Measurements from ENCODE around the gene COG2. TPM values are rescaled to one million over a fixed set of nuclear protein-coding genes. Genes with fewer than 3 reads are reported as not detected.
"Not testable (repeated sequence)": the region's sequence is repeated elsewhere in the genome, so short reads cannot be mapped to it uniquely, and the experiment has no call there.

Gene COG2
- 10 to 100 TPM; 48.0 to 50.2 TPM for total RNA-seq
- 10 to 100 TPM; 30.4 to 40.4 (median 30.8) TPM for polyA plus RNA-seq
- 48.2 to 118 (median 79.0) reads per million in 6 experiments for total RNA-seq

GRCh38 chr1:230642263-230642959 is at the start of gene COG2:
Gene COG2 (plus strand): TSS chr1:230642481. CDS start chr1:230642607, 126 bp downstream.
- ATAC-seq (peak; percentile 87 to 95), DNase-seq (peak; percentile 88 to 99 (median 95))
- peaks cover 29 to 55% (median 50%) of the 10 kb centered on the region in 4 donors for H3K4me1 Mint-ChIP-seq
- H3K27me3 Mint-ChIP-seq: peaks cover 5 to 18% (median 8%) of the 10 kb centered on the region in 5 donors
- POLR2A ChIA-PET: interaction anchor here (0.6 to 0.8 kb wide), 3 partner anchors 10 to 696 kb away, joined by 3 to 4 read pairs (median 3); partner anchors contain the start of genes EXOC8 and SPRTN
- peak within 1 kb of the TSS; percentile 84 to 98 (median 94) for H3K27ac Mint-ChIP-seq
- peaks cover 0 to 18% (median 2%) of the 10 kb centered on the region in 3 donors for H3K36me3 Mint-ChIP-seq
- H3K4me3 Mint-ChIP-seq: peak within 1 kb of the TSS; percentile 91 to 100 (median 96)
- no peaks in the 10 kb centered on the region for H3K9me3 Mint-ChIP-seq

GRCh38 chr1:230592848-230593414 is 49.4 kb upstream of the COG2 start:
- DNase-seq (no peak), ATAC-seq (no peak)
- Mint-ChIP-seq H3K9me3 (peaks cover 0 to 8% (median 0%) of the 10 kb centered on the region in 9 donors), H3K36me3 (no peaks in the 10 kb centered on the region), H3K27me3 (peaks cover 18 to 72% (median 35%) of the 10 kb centered on the region in 5 donors), H3K27ac (no peak overlapping the region), H3K4me1 (no peaks in the 10 kb centered on the region), H3K4me3 (no peak overlapping the region)
- POLR2A ChIA-PET: no interaction called here

- H3K27me3 Mint-ChIP-seq: peaks cover 12 to 61% (median 30%) of the 10 kb centered on the region in 5 donors
- H3K9me3 Mint-ChIP-seq: peaks cover 0 to 5% (median 0%) of the 10 kb centered on the region in 9 donors
- no peaks in the 10 kb centered on the region for H3K4me1 Mint-ChIP-seq
- DNase-seq (no peak), ATAC-seq (no peak)
- H3K27ac Mint-ChIP-seq: no peak overlapping the region
- POLR2A ChIA-PET: no interaction called here
- H3K36me3 Mint-ChIP-seq: no peaks in the 10 kb centered on the region
- H3K4me3 Mint-ChIP-seq: no peak overlapping the region
Measured at GRCh38 chr1:230594214-230594773, 48.0 kb upstream of the COG2 start.

GRCh38 chr1:230595181-230595580 is 47.1 kb upstream of the COG2 start:
- no peak overlapping the region for H3K4me3 Mint-ChIP-seq
- ATAC-seq (no peak), DNase-seq (no peak)
- peaks cover 0 to 3% (median 0%) of the 10 kb centered on the region in 3 donors for H3K36me3 Mint-ChIP-seq
- no peaks in the 10 kb centered on the region for H3K4me1 Mint-ChIP-seq
- H3K27me3 Mint-ChIP-seq: peaks cover 14 to 56% (median 30%) of the 10 kb centered on the region in 5 donors
- H3K27ac Mint-ChIP-seq: no peak overlapping the region
- peaks cover 0 to 10% (median 5%) of the 10 kb centered on the region in 9 donors for H3K9me3 Mint-ChIP-seq
- POLR2A ChIA-PET: no interaction called here

- H3K27me3 Mint-ChIP-seq: peaks cover 12 to 52% (median 30%) of the 10 kb centered on the region in 5 donors
Measured at GRCh38 chr1:230596306-230596705, 46.0 kb upstream of the COG2 start.

GRCh38 chr1:230598745-230599144 is 43.5 kb upstream of the COG2 start:
- H3K4me1 Mint-ChIP-seq: no peaks in the 10 kb centered on the region
- peaks cover 0 to 3% (median 0%) of the 10 kb centered on the region in 3 donors for H3K36me3 Mint-ChIP-seq
- DNase-seq (no peak), ATAC-seq (no peak)
- H3K4me3 Mint-ChIP-seq: no peak overlapping the region
- H3K27me3 Mint-ChIP-seq: peaks cover 9 to 50% (median 23%) of the 10 kb centered on the region in 5 donors
- H3K27ac Mint-ChIP-seq: no peak overlapping the region
- peaks cover 0 to 10% (median 5%) of the 10 kb centered on the region in 9 donors for H3K9me3 Mint-ChIP-seq
- POLR2A ChIA-PET: no interaction called here

More at GRCh38 chr1:230596306-230596705, 46.0 kb upstream of the COG2 start:
- Mint-ChIP-seq H3K36me3 (peaks cover 0 to 3% (median 0%) of the 10 kb centered on the region in 3 donors), H3K27ac (no peak overlapping the region), H3K9me3 (peaks cover 0 to 10% (median 5%) of the 10 kb centered on the region in 9 donors), H3K4me3 (no peak overlapping the region), H3K4me1 (no peaks in the 10 kb centered on the region)
- ATAC-seq: no peak
- POLR2A ChIA-PET: no interaction called here
- no peak for DNase-seq

- no peak for DNase-seq
- no peaks in the 10 kb centered on the region for H3K4me1 Mint-ChIP-seq
- H3K36me3 Mint-ChIP-seq: peaks cover 0 to 3% (median 0%) of the 10 kb centered on the region in 3 donors
- ATAC-seq: no peak
- H3K27ac Mint-ChIP-seq: no peak overlapping the region
- peaks cover 7 to 40% (median 20%) of the 10 kb centered on the region in 5 donors for H3K27me3 Mint-ChIP-seq
- no peak overlapping the region for H3K4me3 Mint-ChIP-seq
- H3K9me3 Mint-ChIP-seq: peaks cover 0 to 10% (median 3%) of the 10 kb centered on the region in 9 donors
- POLR2A ChIA-PET: no interaction called here
Measured at GRCh38 chr1:230599926-230600656, 42.2 kb upstream of the COG2 start.

- H3K36me3 Mint-ChIP-seq, POLR2A ChIA-PET, H3K4me3 Mint-ChIP-seq, DNase-seq, ATAC-seq, H3K27ac Mint-ChIP-seq, H3K4me1 Mint-ChIP-seq, H3K9me3 Mint-ChIP-seq: not testable (repeated sequence)
- peaks cover 5 to 33% (median 18%) of the 10 kb centered on the region in 5 donors for H3K27me3 Mint-ChIP-seq
Measured at GRCh38 chr1:230600657-230601400, 41.5 kb upstream of the COG2 start.

- H3K4me3 Mint-ChIP-seq: no peak overlapping the region
- no peaks in the 10 kb centered on the region for H3K4me1 Mint-ChIP-seq
- no peaks in the 10 kb centered on the region for H3K36me3 Mint-ChIP-seq
- ATAC-seq (no peak), DNase-seq (no peak)
- no peaks in the 10 kb centered on the region for H3K9me3 Mint-ChIP-seq
- H3K27ac Mint-ChIP-seq: no peak overlapping the region
- peaks cover 1 to 16% (median 13%) of the 10 kb centered on the region in 5 donors for H3K27me3 Mint-ChIP-seq
- POLR2A ChIA-PET: no interaction called here
Measured at GRCh38 chr1:230609208-230609607, 33.1 kb upstream of the COG2 start.

GRCh38 chr1:230610589-230610988 is 31.7 kb upstream of the COG2 start:
- DNase-seq: no peak
- POLR2A ChIA-PET: no interaction called here
- H3K9me3 Mint-ChIP-seq: no peaks in the 10 kb centered on the region
- no peak for ATAC-seq
- no peaks in the 10 kb centered on the region for H3K36me3 Mint-ChIP-seq
- no peak overlapping the region for H3K4me3 Mint-ChIP-seq
- H3K27me3 Mint-ChIP-seq: peaks cover 1 to 23% (median 14%) of the 10 kb centered on the region in 5 donors
- H3K27ac Mint-ChIP-seq: peak overlapping the region in 1 of 10 donors; percentile 18
- no peaks in the 10 kb centered on the region for H3K4me1 Mint-ChIP-seq

GRCh38 chr1:230611128-230611877 is 31.0 kb upstream of the COG2 start:
- H3K4me1 Mint-ChIP-seq: no peaks in the 10 kb centered on the region
- H3K27ac Mint-ChIP-seq: no peak overlapping the region
- peaks cover 4 to 28% (median 20%) of the 10 kb centered on the region in 5 donors for H3K27me3 Mint-ChIP-seq
- no peaks in the 10 kb centered on the region for H3K36me3 Mint-ChIP-seq
- POLR2A ChIA-PET: no interaction called here
- DNase-seq (no peak), ATAC-seq (no peak)
- H3K4me3 Mint-ChIP-seq: no peak overlapping the region
- no peaks in the 10 kb centered on the region for H3K9me3 Mint-ChIP-seq

Measured in naive thymus-derived CD8-positive, alpha-beta T cell (primary cell).